ENCODE results near the gene ADAM22.

ADAM22 gene

DNA sequence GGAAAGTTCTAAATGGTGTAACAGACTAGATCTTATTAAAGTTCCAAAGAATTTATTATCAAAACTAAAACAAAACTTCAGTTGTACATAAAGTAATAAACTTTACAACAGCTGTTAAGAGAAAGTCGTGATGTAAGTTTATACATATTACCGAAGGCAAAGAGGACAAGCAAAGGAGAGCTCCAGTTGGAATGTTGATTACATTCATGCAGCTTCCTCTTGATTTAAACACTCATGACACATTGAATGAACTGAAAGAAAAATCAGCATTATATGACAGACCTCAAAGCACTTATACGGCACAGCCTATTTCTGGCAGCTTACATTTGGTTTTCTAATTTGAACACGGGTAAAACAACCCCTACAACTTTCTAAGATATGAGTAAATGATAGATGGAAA lies 272.2 kb downstream of the ADAM22 start:
- no peaks in the 10 kb centered on the region for H3K4me1 ChIP-seq (ENCODE audit: control insufficient read depth in 1 of 2, insufficient read depth in 1 of 2, low read depth in 1 of 2, low read length in 1 of 2)
- TF ChIP-seq, protein P1, sequence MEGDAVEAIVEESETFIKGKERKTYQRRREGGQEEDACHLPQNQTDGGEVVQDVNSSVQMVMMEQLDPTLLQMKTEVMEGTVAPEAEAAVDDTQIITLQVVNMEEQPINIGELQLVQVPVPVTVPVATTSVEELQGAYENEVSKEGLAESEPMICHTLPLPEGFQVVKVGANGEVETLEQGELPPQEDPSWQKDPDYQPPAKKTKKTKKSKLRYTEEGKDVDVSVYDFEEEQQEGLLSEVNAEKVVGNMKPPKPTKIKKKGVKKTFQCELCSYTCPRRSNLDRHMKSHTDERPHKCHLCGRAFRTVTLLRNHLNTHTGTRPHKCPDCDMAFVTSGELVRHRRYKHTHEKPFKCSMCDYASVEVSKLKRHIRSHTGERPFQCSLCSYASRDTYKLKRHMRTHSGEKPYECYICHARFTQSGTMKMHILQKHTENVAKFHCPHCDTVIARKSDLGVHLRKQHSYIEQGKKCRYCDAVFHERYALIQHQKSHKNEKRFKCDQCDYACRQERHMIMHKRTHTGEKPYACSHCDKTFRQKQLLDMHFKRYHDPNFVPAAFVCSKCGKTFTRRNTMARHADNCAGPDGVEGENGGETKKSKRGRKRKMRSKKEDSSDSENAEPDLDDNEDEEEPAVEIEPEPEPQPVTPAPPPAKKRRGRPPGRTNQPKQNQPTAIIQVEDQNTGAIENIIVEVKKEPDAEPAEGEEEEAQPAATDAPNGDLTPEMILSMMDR (IDR thresholded peaks at IDR 0.05): no peak
- H3K4me3 ChIP-seq (ENCODE audit: low read depth in 1 of 2, low read length in 1 of 2): no peak overlapping the region
- H3K27me3 ChIP-seq: no peaks in the 10 kb centered on the region
- peaks cover 93% of the 10 kb centered on the region for H3K36me3 ChIP-seq
- no peak overlapping the region for H3K27ac ChIP-seq
- no peaks in the 10 kb centered on the region for H3K9me3 ChIP-seq

DNA sequence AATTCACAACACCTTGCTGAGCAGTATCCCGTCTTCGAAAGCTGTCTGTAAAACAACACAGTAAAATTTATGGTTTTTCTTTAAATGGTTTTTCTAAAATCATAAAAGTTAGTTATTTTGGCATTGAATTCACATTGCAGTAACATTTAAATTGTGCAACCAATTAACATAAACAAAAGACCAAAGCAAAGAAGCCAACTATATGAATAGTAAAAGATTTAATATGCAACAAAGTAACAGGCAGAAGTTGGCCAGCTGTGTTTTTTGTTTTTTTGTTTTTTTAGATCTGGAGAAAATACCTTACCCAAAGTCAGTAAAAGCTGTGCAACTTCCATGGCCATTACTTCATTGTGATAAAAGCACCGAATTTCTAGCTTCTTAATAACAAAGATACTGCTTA lies 274.5 kb downstream of the ADAM22 start:
- Histone ChIP-seq H3K4me3 (ENCODE audit: low read depth in 1 of 2, low read length in 1 of 2) (no peak overlapping the region), H3K9me3 (no peaks in the 10 kb centered on the region), H3K4me1 (ENCODE audit: control insufficient read depth in 1 of 2, insufficient read depth in 1 of 2, low read depth in 1 of 2, low read length in 1 of 2) (no peaks in the 10 kb centered on the region), H3K27me3 (no peaks in the 10 kb centered on the region), H3K27ac (no peak overlapping the region), H3K36me3 (peaks cover 90% of the 10 kb centered on the region)
- TF ChIP-seq, protein P1 (IDR thresholded peaks at IDR 0.05): no peak

DNA sequence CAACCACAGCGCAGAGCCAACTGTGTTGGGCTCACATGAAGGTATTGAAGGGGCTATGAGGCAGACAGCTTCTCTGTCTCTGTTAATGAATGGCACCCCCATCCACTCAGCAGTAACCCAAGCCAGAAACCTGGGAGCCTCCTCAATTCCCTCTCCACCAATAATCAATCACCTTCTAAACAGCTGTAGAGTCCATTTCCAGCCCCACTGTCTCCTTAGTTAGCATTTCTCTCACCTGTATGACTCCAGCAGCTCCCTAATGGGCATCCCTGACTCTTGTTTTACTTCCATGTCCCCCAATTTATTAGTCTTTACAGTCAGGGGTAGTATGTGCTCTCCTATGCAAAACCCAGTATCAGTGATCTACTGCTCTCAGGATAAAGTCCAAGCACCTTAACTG lies 278.9 kb downstream of the ADAM22 start:
- peaks cover 2 to 4% of the 10 kb centered on the region in 2 experiments for H3K4me1 ChIP-seq (ENCODE audit: control insufficient read depth in 1 of 2, insufficient read depth in 1 of 2, low read depth in 1 of 2, low read length in 1 of 2)
- no peak overlapping the region for H3K27ac ChIP-seq
- H3K36me3 ChIP-seq: peaks cover 70% of the 10 kb centered on the region
- no peaks in the 10 kb centered on the region for H3K9me3 ChIP-seq
- no peak overlapping the region for H3K4me3 ChIP-seq (ENCODE audit: low read depth in 1 of 2, low read length in 1 of 2)
- TF ChIP-seq, protein P1 (IDR thresholded peaks at IDR 0.05): no peak
- no peaks in the 10 kb centered on the region for H3K27me3 ChIP-seq

GRCh38 chr7:88214456-88214855 lies 280.4 kb downstream of the ADAM22 start:
- Histone ChIP-seq H3K27ac (no peak overlapping the region), H3K36me3 (peaks cover 54% of the 10 kb centered on the region)
- TF ChIP-seq, protein P1 (IDR thresholded peaks at IDR 0.05): no peak

DNA sequence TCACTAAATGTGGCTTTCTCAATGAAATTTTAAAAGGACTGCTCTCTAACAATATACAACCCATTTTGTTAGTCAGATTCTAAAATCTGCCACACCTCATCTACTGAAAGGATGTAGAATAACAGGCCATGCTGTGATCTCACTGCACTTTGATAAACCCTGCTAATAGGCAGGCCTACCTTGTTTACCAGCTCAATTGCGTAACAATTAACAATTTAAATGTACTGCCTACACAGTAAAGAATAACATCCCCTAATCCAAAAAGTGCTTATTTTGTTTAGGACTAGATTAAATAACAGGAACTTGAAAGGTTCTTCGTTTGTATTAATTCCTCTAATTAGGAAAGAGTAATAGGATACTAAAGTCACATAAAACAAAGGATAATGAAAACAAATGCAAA lies 281.2 kb downstream of the ADAM22 start:
- H3K4me3 ChIP-seq (ENCODE audit: low read depth in 1 of 2, low read length in 1 of 2): no peak overlapping the region
- H3K9me3 ChIP-seq: no peaks in the 10 kb centered on the region
- H3K27me3 ChIP-seq: no peaks in the 10 kb centered on the region
- H3K4me1 ChIP-seq (ENCODE audit: control insufficient read depth in 1 of 2, insufficient read depth in 1 of 2, low read depth in 1 of 2, low read length in 1 of 2): peaks cover 19 to 20% of the 10 kb centered on the region in 2 experiments
- TF ChIP-seq, protein P1 (IDR thresholded peaks at IDR 0.05): no peak
- H3K27ac ChIP-seq: no peak overlapping the region
- H3K36me3 ChIP-seq: peaks cover 46% of the 10 kb centered on the region

More at GRCh38 chr7:88214456-88214855, 280.4 kb downstream of the ADAM22 start:
- H3K4me3 ChIP-seq (ENCODE audit: low read depth in 1 of 2, low read length in 1 of 2): no peak overlapping the region
- H3K4me1 ChIP-seq (ENCODE audit: control insufficient read depth in 1 of 2, insufficient read depth in 1 of 2, low read depth in 1 of 2, low read length in 1 of 2): peaks cover 16 to 18% of the 10 kb centered on the region in 2 experiments
- H3K27me3 ChIP-seq: no peaks in the 10 kb centered on the region
- H3K9me3 ChIP-seq: no peaks in the 10 kb centered on the region

GRCh38 chr7:88216276-88216675 lies 282.2 kb downstream of the ADAM22 start:
- TF ChIP-seq, protein P1 (IDR thresholded peaks at IDR 0.05): no peak
- H3K27me3 ChIP-seq: no peaks in the 10 kb centered on the region
- H3K27ac ChIP-seq: no peak overlapping the region
- H3K9me3 ChIP-seq: no peaks in the 10 kb centered on the region
- peaks cover 39% of the 10 kb centered on the region for H3K36me3 ChIP-seq
- H3K4me1 ChIP-seq (ENCODE audit: control insufficient read depth in 1 of 2, insufficient read depth in 1 of 2, low read depth in 1 of 2, low read length in 1 of 2): peaks cover 27 to 28% of the 10 kb centered on the region in 2 experiments
- H3K4me3 ChIP-seq (ENCODE audit: low read depth in 1 of 2, low read length in 1 of 2): no peak overlapping the region

All from neutrophil (primary cell).